Heart left ventricle (tissue), 16 donors: ENCODE results near the gene AGMO. TPM values are rescaled to one million over a fixed set of nuclear protein-coding genes. Genes with fewer than 3 reads are reported as not detected.
A peak's percentile ranks its signal among the peaks of the same experiment; 100 is the strongest.
"Not testable (repeated sequence)": the region's sequence is repeated elsewhere in the genome, so short reads cannot be mapped to it uniquely, and the experiment has no call there.

Experiments
- ATAC-seq, 4 donors: fragments of 200-7000 bp; cut with Tn5 transposase; one replicate each; pipeline ENCODE4 v1.9.1; 2020 to 2022; ENCODE audit warnings: moderate library complexity in 4 of 4, mild to moderate bottlenecking in 3 of 4, moderate number of reproducible peaks in 1 of 4
- DNase-seq, 5 donors: peaks; one replicate each; pipeline ENCODE4 v3.0.0-alpha.2; 2020
- H3K27ac ChIP-seq, 12 donors: fragments of 200-600 bp; sonication (generic) in 4 of 12; one replicate each; pipeline versions ENCODE4 v1.5.0 to v1.8.0; 2016 to 2022; ENCODE audit warnings: mild to moderate bottlenecking in 2 of 12
- H3K27me3 ChIP-seq, 9 donors: fragments of 200-600 bp; sonication (generic) in 2 of 9; one replicate each; pipeline versions ENCODE4 v1.5.1 to v1.8.0; 2016 to 2022; ENCODE audit warnings: mild to moderate bottlenecking in 3 of 9
- H3K36me3 ChIP-seq, 9 donors: fragments of 200-600 bp; sonication (generic) in 2 of 9; one replicate each; pipeline versions ENCODE4 v1.5.0 to v1.8.0; 2018 to 2022; ENCODE audit warnings: mild to moderate bottlenecking in 2 of 9
- H3K4me1 ChIP-seq, 12 donors: fragments of 200-600 bp; sonication (generic) in 4 of 12; one replicate each; pipeline versions ENCODE4 v1.5.0 to v1.8.0; 2016 to 2022; ENCODE audit warnings: mild to moderate bottlenecking in 3 of 12
- H3K4me3 ChIP-seq, 12 donors: fragments of 200-600 bp; sonication (generic) in 4 of 12; one replicate each; pipeline versions ENCODE4 v1.5.0 to v1.8.0; 2017 to 2022; ENCODE audit warnings: mild to moderate bottlenecking in 9 of 12, moderate library complexity in 4 of 12
- H3K9me3 ChIP-seq, 12 donors: fragments of 200-600 bp; sonication (generic) in 4 of 12; one replicate each; pipeline versions ENCODE4 v1.5.0 to v1.8.0; 2016 to 2022; ENCODE audit warnings: mild to moderate bottlenecking in 1 of 12
- CTCF ChIP-seq, 12 donors: fragments of 200-600 bp; sonication (generic) in 4 of 12; IDR thresholded peaks; one replicate each; pipeline versions ENCODE4 v1.5.0 to v1.8.0; 2018 to 2022; ENCODE audit warnings: antibody characterized with exemption in 12 of 12, mild to moderate bottlenecking in 5 of 12
- POLR2A ChIP-seq, 2 donors: fragments of 450-650 bp; IDR thresholded peaks; one replicate each; pipeline ENCODE4 v1.6.1; 2017; ENCODE audit warnings: antibody characterized with exemption in 2 of 2, mild to moderate bottlenecking in 2 of 2, moderate library complexity in 2 of 2
- WGBS, 4 donors: extraction: QIAGEN DNeasy Blood & Tissue Kit in 2 of 4; methylation state at CpG; one replicate each; pipeline versions ENCODE4 v1.1.5 to v1.1.7; 2013 to 2018; 5-methylcytosine and 5-hydroxymethylcytosine counted together
- intact Hi-C, 10 donors: fragments of 100-400 bp; cut with DNase I; formaldehyde crosslinking; loops; one replicate each; pipeline versions ENCODE4 v1.11.1 to v1.14.2; 2022
- polyA plus RNA-seq, 2 donors: library from polyadenylated mRNA; stranded (reverse); fragments of 200-250 nt; gene quantifications; one replicate each; pipeline ENCODE4 v1.2.3, GENCODE V29; 2013
- total RNA-seq, 9 donors: library from RNA; depleted of rRNA in 2 of 9; stranded (reverse); fragments of >200 nt in 2 of 9; fragmentation: NEBNext Ultra II Directional in 3 of 9; extraction: Animal tissue kit (Norgen Biotek cat#: 25700) in 3 of 9; gene quantifications; one replicate each; pipeline versions ENCODE4 v1.1.0 to v1.2.4, GENCODE V29; 2016 to 2023
- donor health status: ischemic (EF 13 %, LVEDD 7.1; RV severe dilation, severe dysfunction).
- donor health status: healthy with polysubstance abuse.
- donor health status: DM: no; HTN: yes; CAD: no.
- donor health status: DM: no; HTN: no; CAD: no.
- donor health status: ischemic (EF 25% LVEDD 6.9; RV normal size, moderate dysfunction).
- donor health status: ischemic (EF 25% LVEDD 5.7; RV mildly dilated, moderate dysfunction).
- donor health status: healthy.
- donor health status: DM: yes; HTN: yes; CAD: no.
- donor health status: ischemic (EF 35%, LVEDD 5.7; RV mildly dilated, moderate dysfunction).
- donor health status: nonischemic (EF 11% LVEDD 7.7; RV severe dilation, severe dysfunction).
- donor health status: DM: yes; HTN: yes; CAD: no.
- donor health status: PGD.
- donor health status: ischemic (EF 29% LVEDD 5.4; RV normal size, mild dysfunction).
- donor health status: nonischemic (EF 23%, LVEDD 6.1; RV moderate dilation, normal function).

The AGMO gene
- total and polyA plus RNA-seq, 11 donors, result 0.12 to 0.72 (median 0.40) TPM; not detected in 1

- H3K4me1 ChIP-seq, result no peaks in the 10 kb centered on the region
- ATAC-seq (no peak), DNase-seq (no peak)
- 93 to 94% (median 94%) methylated on average over 1 of the region's 1 CpG for WGBS, 4 donors
- peaks cover 0 to 37% (median 7%) of the 10 kb centered on the region in 12 donors for H3K9me3 ChIP-seq
- intact Hi-C loops, result no loop called here
- no peak overlapping the region for H3K27ac ChIP-seq
- no peak overlapping the region for H3K4me3 ChIP-seq
- H3K36me3 ChIP-seq, result no peaks in the 10 kb centered on the region
- TF ChIP-seq CTCF (IDR thresholded peaks at IDR 0.05) (no peak), POLR2A (IDR thresholded peaks at IDR 0.05) (no peak)
- no peaks in the 10 kb centered on the region for H3K27me3 ChIP-seq
Measured at GRCh38 chr7:15524077-15524476, 37.7 kb downstream of the AGMO start.

GRCh38 chr7:15517865-15518264 lies 44.0 kb downstream of the AGMO start:
- ATAC-seq, H3K4me3 ChIP-seq, intact Hi-C loops, H3K36me3 ChIP-seq, DNase-seq, H3K27me3 ChIP-seq, H3K27ac ChIP-seq: not testable (repeated sequence)
- Histone ChIP-seq H3K4me1 (peaks cover 0 to 10% (median 0%) of the 10 kb centered on the region in 12 donors), H3K9me3 (peaks cover 0 to 32% (median 7%) of the 10 kb centered on the region in 12 donors)
- 81 to 93% (median 90%) methylated on average over 7 of the region's 7 CpGs for WGBS, 4 donors

- Histone ChIP-seq H3K4me1 (peaks cover 0 to 10% (median 0%) of the 10 kb centered on the region in 12 donors), H3K27ac (peak overlapping the region in 8 of 12 donors; percentile 8 to 72 (median 30)), H3K4me3 (peak overlapping the region in 5 of 12 donors; percentile 4 to 31 (median 16)), H3K27me3 (no peaks in the 10 kb centered on the region), H3K36me3 (no peaks in the 10 kb centered on the region), H3K9me3 (peaks cover 0 to 7% (median under 1%) of the 10 kb centered on the region in 12 donors)
- ATAC-seq (no peak), DNase-seq (no peak)
- intact Hi-C loops, result no loop called here
- WGBS, 4 donors, result 25 to 31% (median 26%) methylated on average over 4 of the region's 4 CpGs
- TF ChIP-seq POLR2A (IDR thresholded peaks at IDR 0.05) (no peak), CTCF (IDR thresholded peaks at IDR 0.05) (no peak)
Measured at GRCh38 chr7:15515252-15515651, 46.6 kb downstream of the AGMO start.

GRCh38 chr7:15508258-15508657 lies 53.6 kb downstream of the AGMO start:
- WGBS, 4 donors, result 69 to 76% (median 71%) methylated on average over 3 of the region's 3 CpGs
- intact Hi-C loops, result loop anchor here in 1 of 10 donors (5.0 kb wide), 1 partner anchor 179 kb away; the partner anchor contains the start of gene MEOX2
- DNase-seq (no peak), ATAC-seq (no peak)
- Histone ChIP-seq H3K27me3 (no peaks in the 10 kb centered on the region), H3K4me1 (peaks cover 0 to 23% (median 1%) of the 10 kb centered on the region in 12 donors), H3K4me3 (no peak overlapping the region), H3K9me3 (no peaks in the 10 kb centered on the region), H3K36me3 (no peaks in the 10 kb centered on the region), H3K27ac (no peak overlapping the region)
- TF ChIP-seq POLR2A (IDR thresholded peaks at IDR 0.05) (no peak), CTCF (IDR thresholded peaks at IDR 0.05) (no peak)

- no peaks in the 10 kb centered on the region for H3K36me3 ChIP-seq
- DNase-seq (no peak), ATAC-seq (no peak)
- peaks cover 0 to 23% (median 1%) of the 10 kb centered on the region in 12 donors for H3K4me1 ChIP-seq
- no peaks in the 10 kb centered on the region for H3K27me3 ChIP-seq
- intact Hi-C loops, result loop anchor here in 1 of 10 donors (5.0 kb wide), 1 partner anchor 180 kb away; the partner anchor contains the start of gene MEOX2
- no peaks in the 10 kb centered on the region for H3K9me3 ChIP-seq
- no peak overlapping the region for H3K4me3 ChIP-seq
- TF ChIP-seq CTCF (IDR thresholded peaks at IDR 0.05), result no peak
- TF ChIP-seq POLR2A (IDR thresholded peaks at IDR 0.05), result no peak
- no peak overlapping the region for H3K27ac ChIP-seq
- 41 to 60% (median 55%) methylated on average over 3 of the region's 3 CpGs for WGBS, 4 donors
Measured at GRCh38 chr7:15507708-15508107, 54.1 kb downstream of the AGMO start.
